GM13976 (cell line): ENCODE measurements around the gene PROM1.

Source experiments
- DNase-seq: peaks from one replicate; pipeline ENCODE4 v3.0.0; 2012; ENCODE audit warnings: low spot score
- CTCF ChIP-seq: IDR thresholded peaks from 2 replicates; pipeline ENCODE4 v1.5.1; 2012; ENCODE audit warnings: borderline replicate concordance, mild to moderate bottlenecking; ENCODE audit not compliant: insufficient read depth; ENCODE audit errors: extremely low read depth, missing control alignments, control extremely low read depth
- in situ Hi-C: fragments of 300-500 bp; cut with MboI; formaldehyde crosslinking; loops from one replicate; pipeline ENCODE4 v1.12.0; 2022; ENCODE audit warnings: low sequenced_read_pairs, mixed read lengths, inconsistent platforms; ENCODE audit not compliant: unreplicated experiment

Gene PROM1

GRCh38 chr4:16075061-16075460, 8.8 kb downstream of the PROM1 start:
- in situ Hi-C loops, result no loop called here
- no peak for DNase-seq
- no peak for TF ChIP-seq CTCF

DNA sequence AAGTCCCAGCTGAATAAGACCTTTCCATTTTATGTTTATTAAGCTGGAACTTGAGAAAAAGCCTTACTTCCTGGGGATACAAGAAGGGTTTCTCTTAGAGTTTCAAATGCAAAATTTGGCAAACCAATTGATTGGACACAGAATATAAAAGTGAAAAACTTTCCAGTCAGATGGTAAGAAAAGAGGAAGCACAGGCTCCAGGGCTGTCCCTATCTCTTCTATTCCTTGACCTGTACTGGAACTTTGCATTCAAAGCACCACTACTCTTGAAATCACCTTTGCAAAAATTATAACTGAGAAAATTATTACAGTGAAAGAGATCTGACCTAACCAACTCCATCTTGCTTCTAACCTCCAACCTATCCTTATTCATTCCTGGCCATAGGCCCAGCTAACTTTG, 11.7 kb downstream of the PROM1 start:
- DNase-seq, result no peak
- no peak for TF ChIP-seq CTCF
- in situ Hi-C loops, result no loop called here

DNA sequence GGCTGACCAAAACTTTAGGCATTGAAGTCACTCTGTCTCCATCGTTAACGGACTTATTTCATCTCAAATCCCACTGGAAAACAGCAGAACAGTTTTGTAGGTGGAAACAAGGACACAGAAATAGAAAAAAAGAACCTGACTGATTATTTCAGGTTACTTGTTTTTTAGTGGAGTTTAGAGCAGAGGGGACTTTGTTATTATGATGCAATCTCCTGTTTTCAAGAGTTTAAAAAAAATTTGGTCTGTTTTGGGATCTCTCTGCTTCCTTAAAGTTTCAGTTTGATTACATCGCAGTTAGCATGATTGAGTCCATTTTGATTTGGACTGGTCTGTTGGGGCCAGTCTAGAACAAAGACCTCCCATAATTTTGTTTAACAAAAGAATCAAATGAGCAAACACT, 13.6 kb downstream of the PROM1 start:
- in situ Hi-C loops, result no loop called here

GRCh38 chr4:16067515-16067914, 16.3 kb downstream of the PROM1 start:
- DNase-seq, result no peak
- no peak for TF ChIP-seq CTCF
- in situ Hi-C loops, result no loop called here

More for the DNA sequence above, 13.6 kb downstream of the PROM1 start:
- TF ChIP-seq CTCF, result no peak
- no peak for DNase-seq

GRCh38 chr4:16066586-16067128, 17.2 kb downstream of the PROM1 start:
- in situ Hi-C loops, result no loop called here
- no peak for DNase-seq

GRCh38 chr4:16065066-16065465, 18.8 kb downstream of the PROM1 start:
- TF ChIP-seq CTCF, result no peak
- in situ Hi-C loops, result no loop called here

More at GRCh38 chr4:16066586-16067128, 17.2 kb downstream of the PROM1 start:
- TF ChIP-seq CTCF, result no peak

GRCh38 chr4:16062601-16063000, 21.2 kb downstream of the PROM1 start:
- TF ChIP-seq CTCF, result no peak
- in situ Hi-C loops, result no loop called here
- no peak for DNase-seq

More at GRCh38 chr4:16065066-16065465, 18.8 kb downstream of the PROM1 start:
- DNase-seq, result no peak
